Left renal cortex interstitium (tissue), 4 donors: ENCODE results near the gene ZNF48. TPM values are rescaled to one million over a fixed set of nuclear protein-coding genes. Genes with fewer than 3 reads are reported as not detected.
"Not testable (repeated sequence)": the region's sequence is repeated elsewhere in the genome, so short reads cannot be mapped to it uniquely, and the experiment has no call there.

Experiments used
- DNase-seq, 4 donors: peaks; one replicate each; pipeline ENCODE4 v3.0.0-alpha.2; 2013; ENCODE audit warnings: low read depth in 4 of 4, low spot score in 2 of 4, missing footprints in 1 of 4
- polyA plus RNA-seq, 4 donors: library from polyadenylated mRNA; unstranded; fragments of 120-200 nt; gene quantifications; one replicate each; pipeline ENCODE4 v1.2.1, GENCODE V29; 2013; ENCODE audit not compliant: insufficient read length in 4 of 4

ZNF48 gene
- polyA plus RNA-seq, 4 donors, result 11.7 to 17.5 (median 13.7) TPM

- no peak for DNase-seq
Measured at GRCh38 chr16:30377050-30377811, 18.0 kb upstream of the ZNF48 start.

GRCh38 chr16:30377812-30378235, 17.4 kb upstream of the ZNF48 start:
- peak in 2 of 4 donors; percentile 80 to 82 for DNase-seq

DNA sequence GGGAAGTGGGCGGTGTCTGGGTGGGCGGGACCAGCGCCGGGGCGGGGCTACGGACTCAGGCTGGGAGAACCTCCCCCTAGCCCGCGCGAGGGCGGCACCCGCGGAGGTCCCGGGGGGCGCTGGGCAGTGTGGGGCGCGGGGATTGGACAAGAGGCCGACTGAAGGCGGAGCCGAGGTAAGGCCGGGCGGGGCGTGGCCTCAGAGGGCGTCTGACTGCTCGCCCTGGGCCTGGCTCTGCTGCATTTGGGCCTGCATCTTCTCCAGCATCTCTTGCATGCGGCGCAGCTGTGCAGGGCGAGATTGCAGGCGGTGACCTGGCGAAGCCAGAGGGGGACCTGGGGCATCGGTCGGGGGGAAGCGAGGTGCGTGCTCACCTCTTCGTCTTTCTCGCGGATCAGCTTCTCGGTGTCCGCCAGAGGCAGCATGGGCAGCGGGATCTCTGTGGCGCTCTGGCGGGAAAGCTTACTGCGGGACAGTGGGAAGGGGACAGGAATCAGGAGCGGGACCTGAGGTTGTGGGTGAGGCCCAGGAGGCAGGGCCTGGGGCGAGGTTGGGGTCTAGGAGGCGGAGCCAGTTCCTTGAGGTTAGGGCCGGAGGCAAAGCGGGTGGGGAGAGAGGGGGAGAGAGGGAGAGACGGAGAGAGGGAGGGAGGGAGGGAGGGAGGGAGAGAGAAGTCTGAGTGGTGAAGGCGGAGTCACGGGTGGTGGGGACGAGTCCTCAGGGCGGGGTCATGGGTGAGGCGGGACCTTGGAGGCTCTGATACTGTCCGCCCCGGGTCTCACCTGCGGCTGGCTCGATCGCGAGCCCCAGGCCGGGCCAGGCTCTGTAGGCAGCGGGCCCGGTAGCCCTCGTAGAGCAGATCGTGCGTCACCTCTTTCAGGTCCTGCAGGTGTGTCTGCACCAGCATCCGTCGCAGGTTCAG, 16.7 kb upstream of the ZNF48 start:
- DNase-seq, result peak; percentile 79 to 95 (median 92)

DNA sequence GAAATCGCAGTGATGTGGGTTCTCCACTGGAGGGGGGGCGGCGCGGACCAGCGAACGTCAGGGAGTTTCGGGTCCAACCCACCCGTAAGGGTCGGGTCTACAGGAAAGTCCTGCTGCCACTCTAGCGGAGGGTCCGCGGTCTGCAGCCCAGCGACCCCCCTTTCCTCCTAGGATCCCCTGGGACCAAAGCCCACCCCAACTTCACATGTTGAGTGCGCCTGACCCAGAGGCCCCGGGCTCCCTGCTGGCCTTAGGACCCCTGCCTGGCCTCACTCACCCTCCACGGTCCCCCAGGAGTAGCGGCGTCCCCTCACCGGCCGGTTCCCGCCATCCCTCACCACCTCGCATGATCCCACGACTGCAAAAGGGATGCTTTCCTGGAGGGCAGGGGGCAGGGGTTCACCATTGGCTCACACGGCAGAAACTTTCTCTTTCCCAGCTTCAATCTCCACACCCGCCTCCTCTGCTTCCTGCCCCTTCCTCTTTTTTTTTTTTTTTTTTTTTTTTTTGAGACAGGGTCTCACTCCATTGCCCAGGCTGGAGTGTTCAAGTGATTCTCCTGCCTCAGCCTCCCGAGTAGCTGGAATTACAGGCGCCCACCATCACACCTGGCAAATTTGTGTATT, 15.9 kb upstream of the ZNF48 start:
- DNase-seq, result no peak

DNA sequence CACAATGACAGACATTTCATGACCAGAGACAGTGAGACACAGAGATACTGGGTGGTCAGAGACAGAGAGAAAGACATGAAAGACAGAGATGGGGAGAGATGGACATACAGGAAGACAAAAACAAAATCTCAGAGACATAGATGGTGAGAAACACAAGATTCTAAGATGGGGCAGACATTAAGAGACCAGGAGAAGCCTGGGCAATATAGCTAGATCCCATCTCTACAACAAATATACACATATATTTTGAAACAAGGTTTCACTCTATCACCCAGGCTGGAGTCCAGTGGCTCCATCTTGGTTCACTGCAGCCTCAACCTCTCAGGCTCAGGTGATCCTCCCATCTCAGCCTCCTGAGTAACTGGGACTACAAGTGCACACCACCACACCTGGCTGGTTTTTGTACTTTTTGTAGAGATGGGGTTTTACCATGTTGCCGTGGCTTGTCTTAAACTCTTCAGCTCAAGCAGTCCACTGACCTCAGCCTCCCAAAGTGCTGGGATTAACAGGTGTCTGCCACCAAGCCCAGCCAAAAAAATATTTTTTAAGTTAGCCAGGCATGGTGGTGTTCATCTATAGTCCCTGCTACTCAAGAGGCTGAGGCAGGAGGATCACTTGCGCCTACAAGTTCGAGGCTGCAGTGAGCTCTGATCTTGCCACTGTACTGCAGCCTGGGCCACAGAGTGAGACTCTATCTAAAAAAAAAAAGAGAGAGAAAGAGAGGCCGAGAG, 15.0 kb upstream of the ZNF48 start:
- no peak for DNase-seq

DNA sequence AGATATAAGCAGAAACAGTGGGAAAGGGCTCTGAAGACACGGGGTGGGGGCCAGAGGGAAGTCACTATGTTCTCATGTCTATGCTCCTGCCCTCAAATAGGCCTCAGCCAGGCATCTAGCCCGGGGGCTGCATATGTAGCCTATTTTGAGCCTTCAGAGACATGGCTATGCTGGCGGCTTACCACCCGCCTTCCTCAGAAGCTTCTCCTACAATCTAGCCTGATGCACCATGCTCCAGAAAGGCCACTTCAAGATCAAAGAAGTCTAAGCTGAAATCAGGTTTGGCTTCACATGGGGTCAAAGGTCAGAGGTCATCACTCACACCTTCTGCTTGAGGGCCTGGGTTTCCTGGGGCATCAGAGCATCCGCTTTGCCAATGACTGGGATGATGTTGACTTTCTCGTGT, 14.4 kb upstream of the ZNF48 start:
- DNase-seq, result no peak

DNA sequence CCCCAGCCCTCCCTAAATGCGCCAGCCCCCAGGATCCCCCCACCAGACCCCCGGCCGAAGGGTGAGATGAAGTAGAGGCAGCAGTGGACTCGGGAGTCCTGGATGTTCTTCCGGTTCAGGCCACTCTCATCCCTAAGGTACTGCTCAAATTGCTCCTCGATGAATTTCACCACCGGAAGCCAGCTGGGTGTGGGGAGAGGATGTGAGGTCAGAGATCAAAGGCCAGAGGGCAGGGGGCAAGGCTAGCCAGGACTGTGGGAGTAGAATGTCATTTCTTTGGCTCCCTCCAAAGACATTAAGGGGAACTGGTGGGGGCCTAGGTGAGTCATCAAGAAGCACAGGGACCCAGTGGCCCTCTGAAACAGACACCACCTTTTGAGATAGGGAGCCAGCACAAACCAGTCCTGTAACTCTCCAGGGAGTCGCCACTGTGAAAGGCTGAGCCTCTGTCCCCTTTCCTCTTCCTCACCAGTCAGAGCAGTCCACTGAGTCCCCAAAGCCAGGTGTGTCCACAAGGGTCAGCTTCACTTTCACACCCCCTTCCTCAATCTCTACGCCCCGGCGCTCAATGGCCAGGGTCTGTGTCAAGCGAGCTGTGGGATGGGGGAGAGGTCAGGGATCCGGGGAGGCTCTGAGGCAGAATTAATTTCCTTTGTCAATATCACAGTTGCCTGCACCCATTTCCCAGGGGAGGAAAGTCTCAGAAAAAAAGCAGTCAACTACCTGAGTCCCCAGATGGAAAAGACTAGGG, 13.8 kb upstream of the ZNF48 start:
- no peak for DNase-seq

GRCh38 chr16:30382111-30382881, 12.9 kb upstream of the ZNF48 start, which contains the start of gene SEPTIN1:
SEPTIN1 (minus strand) TSS chr16:30382561; CDS start chr16:30382542, 19 bp downstream.
- DNase-seq, result no peak

DNA sequence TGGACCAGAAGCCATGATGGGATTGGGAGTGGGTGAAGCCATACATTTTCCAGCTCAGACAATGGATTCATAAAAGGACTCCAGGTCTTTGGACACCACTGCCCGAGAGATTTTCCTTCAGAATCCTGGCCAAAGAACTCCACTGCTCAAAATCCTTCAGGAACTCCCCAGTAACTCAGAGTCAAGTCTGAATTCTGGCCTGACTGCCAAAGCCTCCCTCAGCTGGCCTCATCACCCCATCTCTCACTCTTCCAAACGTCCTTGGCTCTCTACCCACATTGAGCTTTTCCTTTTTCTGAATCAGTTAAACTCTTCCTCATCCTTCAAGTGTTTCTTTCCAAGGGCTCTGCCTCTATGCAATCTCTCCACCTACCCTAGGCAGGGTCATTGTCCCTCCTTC, 11.7 kb upstream of the ZNF48 start:
- DNase-seq, result no peak

DNA sequence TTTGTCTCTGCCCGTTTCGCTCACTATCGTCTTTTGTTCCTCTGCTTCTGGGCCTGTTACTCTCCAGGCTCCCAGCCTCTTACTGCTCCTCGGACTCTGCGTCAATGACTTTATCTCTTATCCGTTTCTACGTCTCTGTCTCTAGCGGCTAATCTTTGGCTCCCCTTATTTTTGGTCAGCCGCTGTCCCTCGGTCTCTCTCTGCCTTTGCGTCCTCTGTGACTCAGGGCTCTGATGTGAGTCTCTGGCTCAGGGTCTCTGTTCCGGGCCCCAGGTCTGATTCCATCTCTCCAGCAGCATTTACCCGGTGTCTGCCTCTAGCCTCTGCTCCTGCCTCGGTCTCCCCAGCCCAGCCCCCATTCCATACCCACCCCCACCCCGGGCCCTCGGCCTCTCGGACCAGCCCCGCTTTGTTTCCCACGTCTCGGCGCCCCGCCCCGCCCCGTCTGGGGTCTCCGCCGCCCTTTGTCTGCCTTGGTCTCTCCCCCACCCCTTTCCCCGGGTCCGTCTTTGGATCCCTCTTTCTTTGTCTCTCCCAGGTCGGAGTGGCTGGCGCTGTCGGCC, 547 bp upstream of the ZNF48 start:
- no peak for DNase-seq

- no peak for DNase-seq
Measured at GRCh38 chr16:30395992-30396585, 869 bp downstream of the ZNF48 start.

GRCh38 chr16:30396627-30397026, 1.4 kb downstream of the ZNF48 start:
- DNase-seq, result not testable (repeated sequence)

- no peak for DNase-seq
Measured at GRCh38 chr16:30397056-30397455, 1.8 kb downstream of the ZNF48 start.

DNA sequence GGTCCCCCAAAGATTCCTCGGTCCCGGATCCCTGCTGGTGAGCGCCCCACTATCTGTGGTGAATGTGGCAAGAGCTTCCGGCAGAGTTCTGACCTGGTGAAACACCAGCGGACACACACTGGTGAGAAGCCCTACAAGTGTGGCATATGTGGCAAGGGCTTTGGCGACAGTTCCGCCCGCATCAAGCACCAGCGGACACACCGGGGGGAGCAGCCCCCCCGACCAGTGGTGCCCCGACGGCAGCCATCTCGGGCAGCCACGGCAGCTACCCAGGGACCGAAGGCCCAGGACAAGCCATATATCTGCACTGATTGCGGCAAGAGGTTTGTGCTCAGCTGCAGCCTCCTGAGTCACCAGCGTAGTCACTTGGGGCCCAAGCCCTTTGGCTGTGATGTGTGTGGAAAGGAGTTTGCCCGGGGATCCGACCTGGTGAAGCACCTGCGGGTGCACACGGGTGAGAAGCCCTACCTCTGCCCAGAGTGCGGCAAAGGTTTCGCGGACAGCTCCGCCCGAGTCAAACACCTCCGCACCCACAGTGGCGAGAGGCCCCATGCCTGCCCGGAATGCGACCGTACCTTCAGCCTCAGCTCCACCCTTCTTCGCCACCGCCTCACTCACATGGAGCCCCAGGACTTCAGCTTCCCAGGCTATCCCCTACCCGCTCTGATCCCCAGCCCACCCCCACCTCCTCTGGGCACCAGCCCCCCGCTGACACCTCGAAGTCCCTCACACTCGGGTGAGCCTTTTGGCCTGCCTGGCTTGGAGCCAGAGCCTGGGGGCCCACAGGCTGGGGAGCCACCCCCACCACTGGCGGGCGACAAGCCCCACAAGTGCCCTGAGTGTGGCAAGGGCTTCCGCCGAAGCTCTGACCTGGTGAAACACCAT, 2.8 kb downstream of the ZNF48 start:
- no peak for DNase-seq

GRCh38 chr16:30398661-30399434, 3.6 kb downstream of the ZNF48 start:
- no peak for DNase-seq

DNA sequence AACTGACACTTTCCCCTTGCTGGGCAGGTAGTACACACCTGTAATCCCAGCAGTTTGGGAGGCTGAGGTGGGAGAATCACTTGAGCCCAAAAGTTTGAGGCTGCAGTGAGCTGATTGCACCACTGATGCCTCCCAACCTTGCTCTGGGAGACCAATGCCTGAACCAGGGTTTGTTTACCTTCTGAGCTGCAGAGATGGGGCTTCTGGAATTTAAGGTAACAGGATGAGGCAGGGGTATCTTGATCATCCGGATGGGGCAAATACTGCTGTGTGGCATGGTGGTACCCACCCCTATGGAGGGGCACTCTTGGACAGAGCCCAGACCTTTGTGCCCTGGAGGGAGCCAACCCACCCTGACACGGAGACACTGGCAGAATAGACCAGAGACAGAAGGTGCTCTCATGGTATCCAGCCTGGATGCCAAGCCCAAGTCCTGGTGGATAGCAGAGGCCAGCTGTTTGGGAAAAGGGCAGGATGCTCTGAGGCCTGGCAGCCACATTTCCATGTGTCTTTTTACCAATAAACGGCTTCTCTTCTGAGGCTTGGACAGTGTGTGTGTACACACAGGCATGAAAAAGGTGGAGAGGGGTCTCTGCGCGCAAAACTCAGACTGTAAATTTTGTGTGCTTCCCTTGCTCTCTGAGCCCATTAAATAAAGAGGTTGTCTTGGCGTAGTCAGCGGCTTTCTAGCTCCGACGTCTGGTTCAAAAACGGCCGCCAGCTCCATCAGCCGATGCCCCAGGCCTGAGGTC, 4.4 kb downstream of the ZNF48 start:
- no peak for DNase-seq
